DOHH2 (cell line): ENCODE data around the gene IMMP2L.

Experiments
- H3F3A ChIP-seq: fragments of 200-600 bp; sonication (generic), shearing (Covaris generic); 2 replicates; pipeline ENCODE4 v1.6.0; 2016; ENCODE audit warnings: antibody characterized with exemption, mild to moderate bottlenecking; ENCODE audit not compliant: control insufficient read depth, insufficient read depth
- H3K27ac ChIP-seq: fragments of 200-600 bp; sonication (generic); 2 replicates; pipeline ENCODE4 v1.5.1; 2014; ENCODE audit warnings: low read depth, mild to moderate bottlenecking, low read length, moderate library complexity
- H3K27me3 ChIP-seq: fragments of 200-600 bp; sonication (generic); 2 replicates; pipeline ENCODE4 v1.6.1; 2014; ENCODE audit warnings: mild to moderate bottlenecking, low read length, mixed read lengths; ENCODE audit not compliant: control insufficient read depth
- H3K36me3 ChIP-seq: fragments of 200-600 bp; sonication (generic); 2 replicates; pipeline ENCODE4 v1.6.1; 2014; ENCODE audit warnings: mild to moderate bottlenecking, low read length, moderate library complexity, mixed read lengths; ENCODE audit not compliant: control insufficient read depth
- H3K4me1 ChIP-seq: fragments of 200-600 bp; sonication (generic); 2 replicates; pipeline ENCODE4 v1.6.1; 2014; ENCODE audit warnings: mild to moderate bottlenecking, low read length, mixed read lengths; ENCODE audit not compliant: control insufficient read depth
- H3K4me2 ChIP-seq: fragments of 200-600 bp; sonication (generic); 2 replicates; pipeline ENCODE4 v1.6.0; 2014; ENCODE audit warnings: mild to moderate bottlenecking, low read length, moderate library complexity
- H3K4me3 ChIP-seq: fragments of 200-600 bp; sonication (generic); 2 replicates; pipeline ENCODE4 v1.5.1; 2014; ENCODE audit warnings: mild to moderate bottlenecking, low read length, mixed read lengths
- H3K79me2 ChIP-seq: fragments of 200-600 bp; sonication (generic); 2 replicates; pipeline ENCODE4 v1.6.1; 2014; ENCODE audit warnings: mild to moderate bottlenecking, low read length, mixed read lengths; ENCODE audit not compliant: control insufficient read depth
- H3K9me2 ChIP-seq: fragments of 200-600 bp; sonication (generic); replicated peaks from 2 replicates; pipeline ENCODE4 v1.6.1; 2014; ENCODE audit warnings: mild to moderate bottlenecking, low read length, mixed read lengths; ENCODE audit not compliant: control insufficient read depth
- H3K9me3 ChIP-seq: fragments of 200-600 bp; sonication (generic); 2 replicates; pipeline ENCODE4 v1.6.1; 2014; ENCODE audit warnings: antibody characterized with exemption, low read length, mixed read lengths; ENCODE audit not compliant: control insufficient read depth, insufficient read depth
- H4K20me1 ChIP-seq: fragments of 200-600 bp; sonication (generic); 2 replicates; pipeline ENCODE4 v1.6.0; 2014; ENCODE audit warnings: low read depth, mild to moderate bottlenecking, antibody characterized with exemption, low read length, moderate library complexity; ENCODE audit not compliant: control insufficient read depth, insufficient read depth
- CTCF ChIP-seq: fragments of 200-600 bp; sonication (generic); IDR thresholded peaks from one replicate; pipeline ENCODE4 v1.5.1; 2014; ENCODE audit warnings: antibody characterized with exemption, mild to moderate bottlenecking, low read depth, low read length; ENCODE audit not compliant: poor library complexity, severe bottlenecking
- EZH2phosphoT487 ChIP-seq: fragments of 200-600 bp; sonication (generic); IDR thresholded peaks from 2 replicates; pipeline ENCODE4 v1.6.1; 2017; ENCODE audit warnings: borderline replicate concordance, mild to moderate bottlenecking, antibody characterized with exemption, low read length, moderate library complexity, mixed read lengths

Gene IMMP2L

DNA sequence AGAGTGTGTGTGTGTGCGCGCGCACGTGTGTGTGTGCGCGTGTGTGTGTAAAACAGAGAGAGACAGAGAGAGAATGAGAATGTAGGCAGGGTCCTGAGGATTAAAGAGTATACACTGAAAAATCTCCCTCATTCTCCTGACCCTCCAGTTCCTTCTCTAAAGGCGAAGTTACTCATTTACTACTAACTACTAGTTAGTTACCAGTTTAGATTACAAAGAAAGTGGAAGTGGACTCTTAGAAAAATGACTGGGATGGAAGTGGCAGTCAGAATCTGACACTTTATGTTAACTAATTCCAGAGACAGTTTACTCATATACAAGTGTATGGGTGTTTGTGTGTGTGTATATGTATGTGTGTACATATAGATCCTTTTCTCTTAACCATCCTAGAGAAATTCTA is 617.8 kb downstream of the IMMP2L start:
- Histone ChIP-seq H3K9me2 (no peaks in the 10 kb centered on the region), H3K4me3 (no peak overlapping the region), H3K4me1 (no peaks in the 10 kb centered on the region), H3K27ac (no peak overlapping the region), H4K20me1 (no peaks in the 10 kb centered on the region), H3K9me3 (no peaks in the 10 kb centered on the region), H3K79me2 (no peaks in the 10 kb centered on the region), H3F3A (no peaks in the 10 kb centered on the region), H3K36me3 (no peaks in the 10 kb centered on the region), H3K4me2 (no peak overlapping the region), H3K27me3 (no peaks in the 10 kb centered on the region)
- TF ChIP-seq CTCF (no peak), EZH2phosphoT487 (no peak)

DNA sequence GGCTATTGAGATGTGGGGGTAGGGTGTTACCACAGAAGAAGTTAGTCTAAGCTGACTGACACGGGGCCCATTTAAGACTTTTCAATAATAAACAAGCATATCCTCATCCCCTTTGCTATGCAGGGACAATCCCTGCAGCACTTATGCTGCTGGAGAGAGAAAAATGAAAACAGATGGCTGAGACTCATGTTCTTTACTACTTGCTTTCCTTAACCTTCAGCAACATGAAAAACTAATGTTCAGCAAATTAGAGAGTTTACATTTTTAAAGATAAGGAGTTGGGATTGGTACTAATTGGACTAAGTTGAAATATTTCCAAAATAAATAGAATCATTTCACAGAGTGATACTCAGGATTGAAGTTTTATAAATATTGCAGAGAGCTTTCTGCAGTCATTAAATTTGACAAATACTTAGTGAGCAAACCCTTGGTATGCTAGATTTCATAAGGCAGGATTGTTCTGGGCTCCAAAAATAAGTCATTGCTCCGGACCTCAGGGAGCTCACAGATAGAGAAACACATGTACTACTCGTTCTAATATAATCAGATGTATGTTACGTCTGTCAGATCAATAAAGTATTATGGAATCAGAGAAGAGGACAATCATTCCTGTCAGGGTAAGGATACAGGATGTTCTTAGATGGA is 618.5 kb downstream of the IMMP2L start:
- H3K4me2 ChIP-seq = no peak overlapping the region
- H4K20me1 ChIP-seq = no peaks in the 10 kb centered on the region
- H3K36me3 ChIP-seq = no peaks in the 10 kb centered on the region
- no peaks in the 10 kb centered on the region for H3K4me1 ChIP-seq
- H3K79me2 ChIP-seq = no peaks in the 10 kb centered on the region
- no peak for TF ChIP-seq EZH2phosphoT487
- no peak for TF ChIP-seq CTCF
- no peak overlapping the region for H3K4me3 ChIP-seq
- H3K27ac ChIP-seq = no peak overlapping the region
- no peaks in the 10 kb centered on the region for H3K9me3 ChIP-seq
- H3F3A ChIP-seq = no peaks in the 10 kb centered on the region
- no peaks in the 10 kb centered on the region for H3K27me3 ChIP-seq
- H3K9me2 ChIP-seq = no peaks in the 10 kb centered on the region

GRCh38 chr7:110941385-110941784 is 620.9 kb downstream of the IMMP2L start:
- H3K4me1 ChIP-seq = no peaks in the 10 kb centered on the region
- no peak overlapping the region for H3K4me2 ChIP-seq
- no peaks in the 10 kb centered on the region for H4K20me1 ChIP-seq
- H3K4me3 ChIP-seq = no peak overlapping the region
- H3K79me2 ChIP-seq = no peaks in the 10 kb centered on the region
- TF ChIP-seq EZH2phosphoT487 = no peak
- TF ChIP-seq CTCF = no peak
- no peaks in the 10 kb centered on the region for H3K9me2 ChIP-seq
- H3K27ac ChIP-seq = no peak overlapping the region
- no peaks in the 10 kb centered on the region for H3F3A ChIP-seq
- no peaks in the 10 kb centered on the region for H3K9me3 ChIP-seq
- no peaks in the 10 kb centered on the region for H3K27me3 ChIP-seq
- no peaks in the 10 kb centered on the region for H3K36me3 ChIP-seq
